Tongue (tissue), 1 donor: Measurements from ENCODE around the gene DHX29. TPM values are rescaled to one million over a fixed set of nuclear protein-coding genes. Genes with fewer than 3 reads are reported as not detected.

Source experiments
- total RNA-seq: library from RNA; depleted of rRNA; stranded (reverse); fragments of >200 nt; gene quantifications from one replicate; pipeline ENCODE4 v1.2.3, GENCODE V29; 2014

The DHX29 gene
- total RNA-seq, 1 donor from 2014 or later: 36.7 TPM

Other genes with a start within 250 kb of the DHX29 start
- gene GZMA, start 205.0 kb downstream of the DHX29 start, total RNA-seq: 0.51 TPM
- gene GPX8, start 147.5 kb downstream of the DHX29 start, total RNA-seq: 61.1 TPM
- not detected for gene CDC20B, start 134.5 kb downstream of the DHX29 start, total RNA-seq
- not detected for gene MCIDAS, start 80.4 kb downstream of the DHX29 start, total RNA-seq
- gene CCNO, start 74.1 kb downstream of the DHX29 start, total RNA-seq: not detected
- gene MTREX, start 295 bp upstream of the DHX29 start, total RNA-seq: 163 TPM
- gene PLPP1, start 227.3 kb upstream of the DHX29 start, total RNA-seq: 141 TPM